Panc1 (cell line): ENCODE results near the gene PXT1. TPM values are rescaled to one million over a fixed set of nuclear protein-coding genes. Genes with fewer than 3 reads are reported as not detected.

ENCODE experiments used
- ATAC-seq: fragments of 200-7000 bp; cut with Tn5 transposase; 2 replicates; pipeline ENCODE4 v1.9.1; 2020; ENCODE audit warnings: mild to moderate bottlenecking, moderate library complexity
- BruUV-seq: library from RNA; stranded (reverse); fragments of 400-500 nt; replicated peaks from 2 replicates; lab custom pipeline; 2021; lab: Mats Ljungman, UMichigan
- CTCF ChIA-PET: fragments of 300-600 bp; sonication (Branson Sonifier 250); formaldehyde crosslinking; loops from one replicate; lab custom pipeline; 2022; ENCODE audit warnings: antibody characterized with exemption; lab: Charles Lee
- POLR2A ChIA-PET: fragments of 300-600 bp; sonication (Branson Sonifier 250); formaldehyde crosslinking; loops from one replicate; lab custom pipeline; 2022; ENCODE audit warnings: antibody characterized with exemption; lab: Charles Lee
- DNase-seq: peaks from one replicate; pipeline ENCODE4 v3.0.0-alpha.2; 2010; ENCODE audit warnings: low read depth, low spot score
- H3K27ac ChIP-seq: 2 replicates; pipeline ENCODE4 v1.5.1; 2011; ENCODE audit warnings: mild to moderate bottlenecking, low read length, inconsistent platforms
- H3K27me3 ChIP-seq: fragments of 200-500 bp; sonication (Bioruptor generic); 2 replicates; pipeline ENCODE4 v1.6.0; 2014; ENCODE audit warnings: low read length, inconsistent platforms; ENCODE audit not compliant: control insufficient read depth, insufficient read depth
- H3K36me3 ChIP-seq: fragments of 200-500 bp; sonication (Bioruptor generic); 2 replicates; pipeline ENCODE4 v1.5.1; 2014; ENCODE audit warnings: inconsistent platforms, mild to moderate bottlenecking, low read length, moderate library complexity; ENCODE audit not compliant: control insufficient read depth, insufficient read depth
- H3K4me1 ChIP-seq: 2 replicates; pipeline ENCODE4 v1.5.1; 2011; ENCODE audit warnings: inconsistent platforms, mild to moderate bottlenecking, low read length, moderate library complexity; ENCODE audit not compliant: control insufficient read depth, insufficient read depth
- H3K4me3 ChIP-seq, 2 experiments: 2 replicates each; pipeline ENCODE4 v1.5.1; 2011 to 2012; ENCODE audit warnings: low read depth in 2 of 2, low read length in 2 of 2, mild to moderate bottlenecking in 2 of 2, inconsistent platforms in 1 of 2, moderate library complexity in 1 of 2
- H3K9me3 ChIP-seq: fragments of 200-500 bp; sonication (Bioruptor generic); 2 replicates; pipeline ENCODE4 v1.5.1; 2014; ENCODE audit warnings: low read depth, mild to moderate bottlenecking, inconsistent platforms, low read length, moderate library complexity; ENCODE audit not compliant: control insufficient read depth, insufficient read depth
- CTCF ChIP-seq: fragments of 450-650 bp; IDR thresholded peaks from 2 replicates; pipeline ENCODE4 v1.5.1; 2017; ENCODE audit warnings: mild to moderate bottlenecking
- POLR2AphosphoS5 ChIP-seq: IDR thresholded peaks from 2 replicates; pipeline ENCODE4 v1.6.1; 2012; ENCODE audit warnings: mild to moderate bottlenecking, low read depth, low read length, moderate library complexity
- REST ChIP-seq, 2 experiments: IDR thresholded peaks; 2 replicates each; pipeline ENCODE4 v1.6.1; 2011 to 2012; ENCODE audit warnings: low read depth in 2 of 2, control low read depth in 1 of 2, low read length in 1 of 2, mild to moderate bottlenecking in 1 of 2, moderate library complexity in 1 of 2; ENCODE audit not compliant: insufficient read depth in 1 of 2
- SIN3A ChIP-seq: IDR thresholded peaks from 2 replicates; pipeline ENCODE4 v1.6.1; 2012; ENCODE audit warnings: low read depth, mild to moderate bottlenecking, low read length, moderate library complexity, borderline replicate concordance; ENCODE audit not compliant: insufficient read depth
- TCF7L2 ChIP-seq: IDR thresholded peaks from 2 replicates; pipeline ENCODE4 v1.6.1; 2011; ENCODE audit warnings: mild to moderate bottlenecking, low read depth, low read length, inconsistent platforms
- in situ Hi-C: cut with HindIII; loops from 2 replicates; pipeline ENCODE4 v1.10.0; 2016; ENCODE audit warnings: low sequenced_read_pairs, low pct_unique_long_range_greater_than_20kb
- intact Hi-C: fragments of 100-400 bp; cut with micrococcal nuclease; formaldehyde crosslinking; loops from one replicate; pipeline ENCODE4 v1.10.0; 2022; ENCODE audit not compliant: unreplicated experiment
- total RNA-seq: library from RNA; stranded (reverse); gene quantifications from one replicate; pipeline ENCODE4 v1.2.1, GENCODE V29; 2021; ENCODE audit not compliant: unreplicated experiment

The PXT1 gene
- total RNA-seq, 1 experiment from 2014 or later = not detected

- TF ChIP-seq REST (IDR thresholded peaks at IDR 0.05; ENCODE audit: insufficient read depth in 1 of 2, low read depth in 2 of 2, low read length in 1 of 2) (no peak), CTCF (no peak), TCF7L2 (no peak), SIN3A (no peak), POLR2AphosphoS5 (no peak)
- Histone ChIP-seq H3K4me1 (no peaks in the 10 kb centered on the region), H3K27me3 (no peaks in the 10 kb centered on the region), H3K4me3 (no peak overlapping the region), H3K27ac (no peak overlapping the region), H3K36me3 (peaks cover 9% of the 10 kb centered on the region; the same call in 1 of the 2 replicates), H3K9me3 (no peaks in the 10 kb centered on the region)
- DNase-seq (no peak), ATAC-seq (no peak)
- in situ Hi-C loops (no loop called here), intact Hi-C loops (no loop called here)
- ChIA-PET POLR2A (no interaction called here), CTCF (no interaction called here)
- no TSS peak for BruUV-seq
These were observed 35.4 kb upstream of the PXT1 start for GRCh38 chr6:36478051-36478526.

GRCh38 chr6:36469946-36470345 lies 27.3 kb upstream of the PXT1 start:
- no peaks in the 10 kb centered on the region; the same call in 1 of the 2 replicates for H3K4me1 ChIP-seq
- in situ Hi-C loops (no loop called here), intact Hi-C loops (no loop called here)
- no peak for TF ChIP-seq TCF7L2
- TF ChIP-seq CTCF = no peak
- no peak for TF ChIP-seq SIN3A
- TF ChIP-seq POLR2AphosphoS5 = no peak
- TF ChIP-seq REST (IDR thresholded peaks at IDR 0.05; ENCODE audit: insufficient read depth in 1 of 2, low read depth in 2 of 2, low read length in 1 of 2) = no peak
- ATAC-seq = no peak
- no TSS peak for BruUV-seq
- H3K27ac ChIP-seq = no peak overlapping the region
- ChIA-PET CTCF (no interaction called here), POLR2A (no interaction called here)
- no peak overlapping the region for H3K4me3 ChIP-seq
- no peak for DNase-seq
- 0 out of 2 replicates have a peak, but pooled peaks cover 3% of the 10 kb centered on the region for H3K36me3 ChIP-seq
- H3K27me3 ChIP-seq = no peaks in the 10 kb centered on the region
- no peaks in the 10 kb centered on the region for H3K9me3 ChIP-seq
